Activated CD4-positive, CD25-positive, alpha-beta regulatory T cell (primary cell): Measurements from ENCODE around the gene ACADL.

Experiments
- DNase-seq, 4 experiments: peaks; one replicate each; lab custom pipeline; 2025; lab: John Stamatoyannopoulos, UW

Gene ACADL

GRCh38 chr2:210224941-210225672 is at the start of gene ACADL:
Gene ACADL, minus strand, starts transcription at chr2:210225447. Its CDS starts 184 bp downstream, at chr2:210225263.
- no peak for DNase-seq

DNA sequence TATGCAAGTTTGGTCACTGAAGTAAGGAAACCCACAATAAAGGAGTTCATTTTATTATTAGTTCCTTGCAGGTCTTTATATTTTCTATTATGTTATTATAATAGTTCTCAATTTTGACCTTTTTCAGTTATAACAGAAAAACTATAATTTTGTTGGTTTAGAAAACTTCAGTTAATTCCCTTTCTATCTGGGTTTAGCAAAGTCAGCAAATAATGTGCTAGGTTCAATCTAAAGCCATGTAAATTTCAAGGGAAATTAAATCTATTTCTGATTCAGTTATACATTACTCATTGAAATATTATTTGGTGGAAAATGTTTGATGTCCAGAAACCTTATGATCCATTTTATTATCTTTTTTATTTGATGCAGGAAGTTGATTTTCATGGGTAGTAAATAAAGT is 46.1 kb upstream of the ACADL start:
- no peak for DNase-seq

GRCh38 chr2:210269148-210269547 is 43.9 kb upstream of the ACADL start:
- no peak for DNase-seq

DNA sequence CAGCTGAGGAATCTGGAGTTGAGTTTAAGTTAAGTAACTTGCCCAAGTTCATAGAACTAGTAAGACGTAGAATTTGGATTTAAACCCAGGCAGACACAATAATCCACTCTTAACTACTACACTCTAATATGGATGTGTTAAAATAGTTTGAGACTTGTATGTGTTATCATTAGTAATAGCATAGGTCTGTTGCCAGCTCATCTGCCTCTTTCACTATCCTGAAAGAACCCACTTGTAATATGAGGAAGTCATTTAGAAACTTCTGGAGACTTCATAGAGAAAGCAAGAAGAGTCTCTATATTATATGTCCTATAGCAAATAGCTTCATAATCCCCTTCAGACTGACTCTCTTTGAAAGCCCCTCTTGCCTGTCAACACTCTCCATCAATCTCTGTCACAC is 43.0 kb upstream of the ACADL start:
- DNase-seq, result no peak

- no peak for DNase-seq
These were observed 42.5 kb upstream of the ACADL start for GRCh38 chr2:210267698-210268097.

DNA sequence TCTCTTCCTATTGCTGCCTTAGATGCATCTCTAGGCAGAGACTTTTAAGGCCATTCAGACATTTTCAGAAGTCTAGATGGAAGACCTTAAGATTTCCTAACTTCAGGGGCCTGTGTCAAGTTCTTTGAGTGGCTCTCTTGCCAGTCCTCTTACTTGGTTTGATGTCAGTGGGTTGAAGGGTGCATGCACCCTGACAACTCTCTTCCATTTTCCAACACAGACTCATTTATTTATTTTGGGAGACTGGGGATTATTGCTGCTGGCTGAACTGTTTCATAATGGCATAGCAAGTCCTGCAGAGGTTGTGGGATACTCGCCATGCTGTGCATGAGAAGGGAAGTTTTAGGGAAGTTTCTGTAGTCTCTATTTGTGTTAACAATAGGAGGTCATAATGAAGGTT is 39.0 kb upstream of the ACADL start:
- DNase-seq, result no peak

GRCh38 chr2:210263841-210264240 is 38.6 kb upstream of the ACADL start:
- no peak for DNase-seq

- DNase-seq, result no peak
These were observed 36.8 kb upstream of the ACADL start for GRCh38 chr2:210262036-210262435.

DNA sequence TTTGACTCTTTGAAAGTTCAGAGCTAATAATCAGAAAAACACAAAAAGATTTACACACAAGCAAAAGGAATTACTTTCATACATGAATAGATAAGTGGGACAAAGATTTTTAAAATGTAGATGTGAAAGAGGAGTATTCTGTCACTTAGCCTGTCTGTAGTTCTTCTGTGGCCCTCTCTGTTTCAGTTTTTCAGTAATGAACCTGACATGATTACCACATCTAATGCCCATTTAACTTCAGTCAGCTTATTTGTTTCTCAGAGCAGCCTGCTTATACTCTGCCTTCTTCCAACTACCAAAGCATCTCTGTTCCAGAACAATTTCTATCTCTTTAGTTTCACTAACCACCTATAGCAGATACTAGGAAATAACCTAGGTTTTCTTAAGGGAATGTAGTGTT is 34.4 kb upstream of the ACADL start:
- no peak for DNase-seq

DNA sequence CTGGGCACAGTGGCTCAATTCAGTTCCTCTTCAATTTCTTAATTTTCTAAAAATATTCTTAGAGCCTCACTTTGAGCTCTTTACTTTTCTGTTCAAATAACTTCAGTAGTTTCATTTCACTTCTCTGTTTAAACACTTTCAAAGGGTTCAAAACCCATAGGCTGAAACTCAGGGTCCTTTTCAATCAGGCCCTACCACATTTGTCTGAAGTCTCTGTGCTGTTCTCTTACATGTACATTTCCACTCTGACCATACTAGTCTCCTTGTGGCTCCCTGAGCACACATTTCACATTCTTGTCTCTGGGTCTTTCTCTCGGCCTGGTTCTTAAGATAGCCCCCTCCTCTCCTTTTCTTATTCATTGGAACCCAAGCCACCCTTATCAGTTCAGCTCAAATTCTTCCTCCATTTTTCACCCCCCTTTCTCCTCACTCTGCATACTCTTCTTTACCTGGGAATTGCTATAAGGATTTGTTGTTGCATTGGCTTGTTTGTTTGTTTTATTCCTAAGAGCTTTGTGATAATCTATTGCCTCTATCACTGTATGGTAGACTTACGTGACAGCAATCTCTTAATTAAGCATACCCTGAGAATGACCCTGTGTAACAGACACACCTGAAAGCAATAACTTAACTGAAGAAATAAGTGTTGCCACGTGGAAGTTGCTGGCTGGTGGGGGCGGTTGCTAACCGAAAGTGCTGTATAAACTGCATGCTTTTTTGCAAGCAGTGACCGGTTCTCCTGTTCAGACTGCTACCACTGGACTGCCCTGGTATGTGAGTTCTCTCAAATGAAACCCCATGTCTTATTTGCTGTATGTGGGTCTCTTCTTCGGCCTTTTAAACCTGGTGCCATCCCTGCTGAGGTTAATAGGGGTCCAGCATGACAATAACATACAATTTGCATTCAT is 27.7 kb upstream of the ACADL start:
- DNase-seq, result no peak

DNA sequence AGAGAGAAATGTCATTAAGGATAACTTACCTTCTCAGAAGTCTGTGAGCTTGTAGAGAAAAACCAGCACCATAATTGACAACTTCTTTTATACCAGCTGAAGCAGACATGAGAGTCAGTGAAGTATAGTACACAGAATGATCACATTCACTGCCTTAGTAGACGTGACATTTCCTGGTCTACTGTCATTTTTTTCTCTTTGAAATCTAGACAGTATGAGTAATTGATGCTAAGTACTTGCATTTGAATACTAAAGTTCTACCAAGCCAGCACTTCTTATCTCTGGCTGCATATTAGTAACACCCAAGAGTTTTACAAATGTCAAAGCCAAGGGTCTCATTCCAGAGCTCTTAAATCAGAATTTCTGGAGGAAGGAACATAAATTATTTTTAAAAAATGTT is 25.4 kb upstream of the ACADL start:
- no peak for DNase-seq

- no peak for DNase-seq
These were observed 8.2 kb upstream of the ACADL start for GRCh38 chr2:210233487-210233886.

- no peak for DNase-seq
These were observed 5.7 kb upstream of the ACADL start for GRCh38 chr2:210230984-210231383.

DNA sequence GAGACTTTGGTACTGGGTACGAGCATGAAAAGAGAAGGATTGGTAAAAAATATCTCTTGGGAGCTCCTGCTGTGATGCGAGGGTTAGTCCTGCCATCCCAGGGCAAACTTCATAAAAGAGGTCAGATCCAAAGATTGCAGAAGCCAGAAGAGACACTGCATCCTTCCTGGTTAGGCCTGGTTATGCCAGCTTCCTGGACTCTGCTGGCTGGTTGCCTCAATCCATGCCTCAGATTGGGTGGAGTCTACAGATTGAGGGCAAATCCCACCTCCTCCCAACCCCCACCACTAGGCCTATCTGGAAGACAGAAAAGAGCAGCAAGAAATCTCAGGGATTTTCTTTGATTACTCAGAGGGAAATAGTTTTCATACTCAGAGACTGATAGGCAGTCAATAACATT is 5.3 kb upstream of the ACADL start:
- DNase-seq, result no peak

DNA sequence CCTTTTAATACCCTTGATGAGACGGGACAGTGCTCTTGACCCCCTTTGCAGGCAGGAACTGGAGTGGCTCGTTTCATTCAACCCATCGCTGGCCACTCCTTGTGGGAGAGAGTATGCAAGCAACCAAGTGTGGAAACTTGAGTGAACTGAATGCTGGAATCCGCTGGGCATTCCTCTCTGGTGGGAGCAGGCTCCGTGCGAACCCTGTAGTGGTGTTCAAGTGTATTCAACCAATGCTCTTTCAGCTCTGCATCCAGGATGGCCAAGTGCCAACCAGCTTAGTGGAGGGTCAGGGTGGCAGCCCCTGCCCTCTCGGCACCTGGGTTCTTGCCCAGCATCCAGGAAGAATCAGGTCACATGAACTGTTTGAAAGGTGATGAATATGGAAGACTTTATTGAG is 3.3 kb upstream of the ACADL start:
- DNase-seq, result no peak

- no peak for DNase-seq
These were observed 2.2 kb upstream of the ACADL start for GRCh38 chr2:210227290-210228088.

DNA sequence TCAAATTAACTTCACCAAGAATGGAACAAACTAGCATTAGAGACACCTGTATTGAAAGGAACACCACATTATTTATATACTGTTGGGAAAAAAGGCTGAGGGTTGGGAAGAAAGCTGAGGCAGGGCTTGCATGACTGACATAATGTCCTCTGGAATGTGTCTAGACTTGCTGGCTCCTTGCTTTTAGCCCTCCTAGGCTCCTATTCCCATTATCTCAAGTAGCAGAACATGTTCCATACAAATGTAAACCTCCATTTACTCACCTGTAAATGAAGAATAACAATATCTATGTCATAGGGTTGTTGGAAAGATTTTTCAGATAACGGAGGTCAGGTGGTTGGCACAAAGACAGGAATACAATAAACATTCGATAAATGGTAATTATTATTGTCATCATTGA is 976 bp upstream of the ACADL start:
- DNase-seq, result no peak

DNA sequence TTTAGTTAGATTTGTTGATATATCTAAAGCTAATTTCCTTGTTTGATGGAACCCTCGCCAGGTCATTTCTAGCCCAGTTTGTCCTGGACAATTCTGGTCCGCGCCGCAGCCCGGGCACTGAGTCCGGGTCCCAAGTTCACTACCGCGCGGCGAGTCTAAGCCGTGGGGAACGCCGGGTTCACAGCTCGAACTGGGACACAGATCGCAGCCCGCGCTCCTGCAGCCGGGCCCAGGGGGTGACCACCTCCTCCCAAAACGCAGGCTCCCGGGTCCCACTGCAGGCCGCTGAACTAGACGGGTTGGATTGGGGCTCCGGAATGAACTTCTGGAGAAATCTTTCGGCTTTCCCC is 681 bp downstream of the ACADL start:
- no peak for DNase-seq

GRCh38 chr2:210215120-210215519 is 10.1 kb downstream of the ACADL start:
- DNase-seq, result no peak

DNA sequence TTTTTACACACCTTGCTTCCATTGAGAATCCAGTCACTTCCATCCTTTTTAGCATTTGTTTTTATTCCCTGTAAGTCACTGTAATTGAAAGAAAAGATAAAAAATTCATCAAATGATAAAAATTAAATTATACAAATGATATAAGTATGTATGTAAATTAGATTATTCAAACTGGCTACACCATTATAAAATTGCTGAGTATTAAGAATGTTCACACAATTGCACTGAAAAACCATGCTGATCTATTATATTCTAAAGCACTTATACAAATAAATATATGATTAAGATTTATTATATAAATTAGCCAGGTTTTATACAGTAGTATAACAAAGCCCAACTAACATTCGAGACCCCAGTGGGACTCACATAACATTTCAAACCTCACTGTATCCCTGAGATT is 15.1 kb downstream of the ACADL start:
- DNase-seq, result no peak

- DNase-seq, result no peak
These were observed 17.3 kb downstream of the ACADL start for GRCh38 chr2:210207929-210208328.

DNA sequence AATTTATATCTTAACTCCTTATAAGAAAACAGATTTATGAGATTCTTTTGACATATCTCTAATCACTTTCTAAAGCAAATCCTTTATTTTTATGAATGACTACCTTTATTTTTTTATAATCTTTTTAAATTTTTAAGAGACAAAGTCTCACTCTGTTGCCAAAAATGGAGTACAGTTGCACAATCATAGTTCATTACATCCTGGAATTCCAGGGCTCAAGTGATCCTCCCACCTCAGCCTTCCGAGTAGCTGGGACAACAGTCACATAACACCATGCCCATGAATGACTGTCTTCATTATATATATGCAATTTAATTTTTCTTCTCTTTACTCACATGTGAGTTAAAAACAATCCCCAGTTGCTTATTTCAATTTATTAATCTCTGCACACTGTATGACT is 21.7 kb downstream of the ACADL start:
- DNase-seq, result no peak

- no peak for DNase-seq
These were observed 22.1 kb downstream of the ACADL start for GRCh38 chr2:210203147-210203546.
